Stimulated activated CD4-positive, alpha-beta T cell treated with anti-CD3 and anti-CD28 coated beads, Interleukin-2, amount 100 ng/mL, for 24 hours (primary cell): ENCODE data around the gene TRIP10.
A peak's percentile ranks its signal among the peaks of the same experiment; 100 is the strongest.
"Not testable (repeated sequence)": the region's sequence is repeated elsewhere in the genome, so short reads cannot be mapped to it uniquely, and the experiment has no call there.

Experiments used
- DNase-seq, 2 donors: peaks; one replicate each; pipeline ENCODE4 v3.0.0-alpha.2; 2020

Gene TRIP10

GRCh38 chr19:6739390-6739882 is at the start of gene TRIP10:
Gene TRIP10, plus strand, starts transcription at chr19:6739680. Its CDS starts 82 bp downstream, at chr19:6739762.
- DNase-seq: peak; percentile 82 to 83

GRCh38 chr19:6690160-6690885 is 49.2 kb upstream of the TRIP10 start:
- DNase-seq: no peak

GRCh38 chr19:6691342-6691741 is 48.1 kb upstream of the TRIP10 start:
- DNase-seq: no peak

- DNase-seq: no peak
These were observed 47.5 kb upstream of the TRIP10 start for GRCh38 chr19:6692027-6692426.

- no peak for DNase-seq
These were observed 46.4 kb upstream of the TRIP10 start for GRCh38 chr19:6693056-6693471.

- no peak for DNase-seq
These were observed 45.8 kb upstream of the TRIP10 start for GRCh38 chr19:6693681-6694080.

- no peak for DNase-seq
These were observed 45.2 kb upstream of the TRIP10 start for GRCh38 chr19:6694147-6694815.

- no peak for DNase-seq
These were observed 43.1 kb upstream of the TRIP10 start for GRCh38 chr19:6696239-6696820.

- no peak for DNase-seq
These were observed 42.2 kb upstream of the TRIP10 start for GRCh38 chr19:6697291-6697690.

GRCh38 chr19:6699935-6700334 is 39.5 kb upstream of the TRIP10 start:
- no peak for DNase-seq

GRCh38 chr19:6700586-6701316 is 38.7 kb upstream of the TRIP10 start:
- DNase-seq: no peak

GRCh38 chr19:6705931-6706632 is 33.4 kb upstream of the TRIP10 start:
- DNase-seq: no peak

- DNase-seq: no peak
These were observed 32.9 kb upstream of the TRIP10 start for GRCh38 chr19:6706633-6706958.

- no peak for DNase-seq
These were observed 32.3 kb upstream of the TRIP10 start for GRCh38 chr19:6707011-6707657.

- no peak for DNase-seq
These were observed 31.8 kb upstream of the TRIP10 start for GRCh38 chr19:6707658-6708018.

GRCh38 chr19:6708346-6708745 is 31.1 kb upstream of the TRIP10 start:
- DNase-seq: no peak

GRCh38 chr19:6708913-6709312 is 30.6 kb upstream of the TRIP10 start:
- not testable (repeated sequence) for DNase-seq

- DNase-seq: no peak
These were observed 29.9 kb upstream of the TRIP10 start for GRCh38 chr19:6709549-6709948.

- DNase-seq: no peak
These were observed 29.0 kb upstream of the TRIP10 start for GRCh38 chr19:6710273-6711077.

- no peak for DNase-seq
These were observed 28.5 kb upstream of the TRIP10 start for GRCh38 chr19:6711078-6711361.

- no peak for DNase-seq
These were observed 27.9 kb upstream of the TRIP10 start for GRCh38 chr19:6711605-6712004.

- DNase-seq: no peak
These were observed 27.2 kb upstream of the TRIP10 start for GRCh38 chr19:6712231-6712630.
